HG02623 (cell line): ENCODE data around the gene KHK.

ENCODE experiments used
- ATAC-seq: cut with Tn5 transposase; IDR thresholded peaks from one replicate; pipeline ENCODE4 v1.9.1; 2021; ENCODE audit warnings: moderate library complexity; ENCODE audit not compliant: unreplicated experiment

Gene KHK

GRCh38 chr2:27149570-27150405 lies 63.2 kb downstream of the KHK start:
- no peak for ATAC-seq
